Measurements from ENCODE around the gene OTOP3. TPM values are rescaled to one million over a fixed set of nuclear protein-coding genes. Genes with fewer than 3 reads are reported as not detected.

OTOP3 gene
- total RNA-seq, 6 experiments from 2014 or later = not detected

DNA sequence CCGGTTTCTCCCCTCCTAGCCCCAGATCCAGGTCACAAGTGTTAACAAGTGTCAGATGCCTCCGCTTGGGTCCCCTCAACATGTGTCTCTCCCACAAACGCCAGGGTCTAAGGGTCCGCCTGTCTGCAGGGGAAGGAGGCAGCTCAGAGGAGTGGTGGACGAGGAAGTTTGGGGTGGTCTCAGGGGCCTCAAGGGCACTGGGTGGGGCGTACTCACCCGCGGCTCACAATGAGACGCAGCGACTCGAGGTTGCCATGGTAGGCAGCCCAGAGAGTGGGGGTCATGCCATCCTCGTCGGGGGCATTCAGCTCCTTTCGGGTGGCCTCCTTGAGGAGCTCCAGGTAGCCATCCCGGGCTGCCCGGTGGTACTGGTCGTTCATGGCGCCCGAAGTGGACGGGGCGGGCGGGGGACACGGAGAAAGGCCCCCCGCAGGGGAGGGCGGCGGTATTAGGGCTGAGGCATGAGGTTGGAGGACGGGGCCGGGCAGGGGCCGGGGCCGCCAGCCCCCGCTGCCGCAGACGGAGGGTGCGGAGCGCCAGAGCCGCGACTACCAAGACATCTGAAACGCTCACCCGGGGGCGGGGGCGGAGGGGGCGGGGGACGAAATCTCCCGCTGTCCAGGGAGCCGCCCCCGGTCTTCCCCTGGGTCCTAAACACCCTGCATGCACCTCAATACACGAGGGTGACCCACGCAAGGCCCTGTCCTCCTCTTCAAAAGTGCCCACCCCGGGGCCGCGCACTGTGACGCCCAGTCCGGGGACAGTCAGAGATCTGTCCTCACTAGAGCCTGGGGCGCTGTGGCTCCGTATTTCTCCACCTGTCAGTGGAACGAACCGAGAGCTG lies 12.8 kb upstream of the OTOP3 start, which contains the start of gene USH1G:
USH1G (minus strand) TSS at position 562 of the 844 bp plus-strand sequence; CDS start at position 380, 182 bp downstream.
- Mint-ChIP-seq H3K4me1 (ENCODE audit: low read depth) (no peaks in the 10 kb centered on the region), H3K27ac (no peak within 1 kb of the TSS), H3K4me3 (no peak within 1 kb of the TSS), H3K27me3 (ENCODE audit: insufficient read depth) (peaks cover 36% of the 10 kb centered on the region), H3K36me3 (ENCODE audit: low read depth) (no peaks in the 10 kb centered on the region), H3K9me3 (no peaks in the 10 kb centered on the region)
- TF ChIP-seq, protein P1, sequence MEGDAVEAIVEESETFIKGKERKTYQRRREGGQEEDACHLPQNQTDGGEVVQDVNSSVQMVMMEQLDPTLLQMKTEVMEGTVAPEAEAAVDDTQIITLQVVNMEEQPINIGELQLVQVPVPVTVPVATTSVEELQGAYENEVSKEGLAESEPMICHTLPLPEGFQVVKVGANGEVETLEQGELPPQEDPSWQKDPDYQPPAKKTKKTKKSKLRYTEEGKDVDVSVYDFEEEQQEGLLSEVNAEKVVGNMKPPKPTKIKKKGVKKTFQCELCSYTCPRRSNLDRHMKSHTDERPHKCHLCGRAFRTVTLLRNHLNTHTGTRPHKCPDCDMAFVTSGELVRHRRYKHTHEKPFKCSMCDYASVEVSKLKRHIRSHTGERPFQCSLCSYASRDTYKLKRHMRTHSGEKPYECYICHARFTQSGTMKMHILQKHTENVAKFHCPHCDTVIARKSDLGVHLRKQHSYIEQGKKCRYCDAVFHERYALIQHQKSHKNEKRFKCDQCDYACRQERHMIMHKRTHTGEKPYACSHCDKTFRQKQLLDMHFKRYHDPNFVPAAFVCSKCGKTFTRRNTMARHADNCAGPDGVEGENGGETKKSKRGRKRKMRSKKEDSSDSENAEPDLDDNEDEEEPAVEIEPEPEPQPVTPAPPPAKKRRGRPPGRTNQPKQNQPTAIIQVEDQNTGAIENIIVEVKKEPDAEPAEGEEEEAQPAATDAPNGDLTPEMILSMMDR (IDR thresholded peaks at IDR 0.05) = no peak
- no peak for DNase-seq

DNA sequence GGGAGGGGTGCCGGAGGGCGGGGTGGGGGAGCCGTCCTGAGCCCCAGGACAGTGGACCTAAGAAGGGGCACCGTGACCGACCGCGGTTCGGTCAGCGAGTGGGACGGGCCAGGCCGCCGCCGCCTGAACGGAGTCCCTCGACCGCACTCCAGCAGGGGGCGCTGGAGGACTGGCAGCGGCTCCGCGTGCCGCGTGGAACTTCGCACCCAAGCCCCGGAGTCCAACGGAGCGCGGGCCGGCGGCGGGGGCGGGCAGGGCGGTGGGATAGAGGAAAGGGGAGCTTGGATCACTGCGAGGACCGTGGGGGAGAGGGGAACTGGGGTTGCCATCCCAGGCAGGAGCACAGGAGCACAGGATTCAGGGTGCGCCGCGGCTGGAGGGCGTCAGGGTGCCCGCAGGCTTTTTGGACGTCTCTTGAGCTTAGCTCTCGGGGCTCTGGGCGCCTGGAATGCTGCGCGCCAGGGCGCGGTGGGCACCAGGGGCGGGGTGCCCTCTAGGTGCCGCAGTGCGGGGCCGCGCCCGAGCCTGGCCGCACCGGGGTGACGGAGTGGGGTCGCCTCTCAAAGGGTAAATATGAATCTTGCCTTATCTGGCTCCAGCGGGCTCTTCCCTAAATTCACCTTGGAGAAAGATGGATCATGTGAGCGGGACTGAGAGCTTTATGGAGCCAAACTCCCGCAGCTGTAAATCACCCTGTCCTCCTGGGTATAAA lies 12.0 kb upstream of the OTOP3 start:
- H3K27me3 Mint-ChIP-seq (ENCODE audit: insufficient read depth) = peaks cover 43% of the 10 kb centered on the region
- H3K4me1 Mint-ChIP-seq (ENCODE audit: low read depth) = no peaks in the 10 kb centered on the region
- no peaks in the 10 kb centered on the region for H3K36me3 Mint-ChIP-seq (ENCODE audit: low read depth)
- no peaks in the 10 kb centered on the region for H3K9me3 Mint-ChIP-seq
- TF ChIP-seq, protein P1 (IDR thresholded peaks at IDR 0.05) = peak; percentile 86
- H3K27ac Mint-ChIP-seq = no peak overlapping the region
- no peak for DNase-seq
- H3K4me3 Mint-ChIP-seq = no peak overlapping the region

- Mint-ChIP-seq H3K4me1 (ENCODE audit: low read depth) (no peaks in the 10 kb centered on the region), H3K4me3 (no peak within 1 kb of the TSS), H3K9me3 (no peaks in the 10 kb centered on the region), H3K27ac (no peak within 1 kb of the TSS), H3K27me3 (ENCODE audit: insufficient read depth) (peaks cover 46% of the 10 kb centered on the region), H3K36me3 (ENCODE audit: low read depth) (no peaks in the 10 kb centered on the region)
- DNase-seq = no peak
- TF ChIP-seq, protein P1 (IDR thresholded peaks at IDR 0.05) = no peak
These were observed 11.3 kb upstream of the OTOP3 start, which contains the start of gene OTOP2 for GRCh38 chr17:74924250-74924948. OTOP2 (plus strand) TSS chr17:74924273; CDS start chr17:74924633, 360 bp downstream.

DNA sequence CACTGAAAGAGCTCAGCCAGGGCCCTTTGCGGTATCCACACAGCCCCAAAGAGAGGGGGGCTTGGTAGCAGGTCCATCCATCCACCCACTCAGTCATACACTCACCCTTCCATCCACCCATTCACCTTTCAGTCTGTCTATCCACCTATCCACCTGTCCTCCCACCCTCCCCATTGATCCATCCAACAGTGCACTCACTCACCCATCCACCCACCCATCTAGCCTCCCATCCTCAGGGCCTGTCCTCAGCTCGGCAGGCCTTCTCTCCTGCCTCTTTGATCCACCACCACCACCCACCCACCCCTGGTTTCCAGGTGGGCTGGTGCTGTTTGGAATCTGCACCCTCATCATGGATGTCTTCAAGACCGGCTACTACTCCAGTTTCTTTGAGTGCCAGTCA lies 10.5 kb upstream of the OTOP3 start:
- DNase-seq = no peak
- Mint-ChIP-seq H3K4me1 (ENCODE audit: low read depth) (no peaks in the 10 kb centered on the region), H3K36me3 (ENCODE audit: low read depth) (no peaks in the 10 kb centered on the region), H3K9me3 (no peaks in the 10 kb centered on the region), H3K4me3 (no peak overlapping the region), H3K27ac (no peak overlapping the region), H3K27me3 (ENCODE audit: insufficient read depth) (peaks cover 46% of the 10 kb centered on the region)
- TF ChIP-seq, protein P1 (IDR thresholded peaks at IDR 0.05) = no peak

DNA sequence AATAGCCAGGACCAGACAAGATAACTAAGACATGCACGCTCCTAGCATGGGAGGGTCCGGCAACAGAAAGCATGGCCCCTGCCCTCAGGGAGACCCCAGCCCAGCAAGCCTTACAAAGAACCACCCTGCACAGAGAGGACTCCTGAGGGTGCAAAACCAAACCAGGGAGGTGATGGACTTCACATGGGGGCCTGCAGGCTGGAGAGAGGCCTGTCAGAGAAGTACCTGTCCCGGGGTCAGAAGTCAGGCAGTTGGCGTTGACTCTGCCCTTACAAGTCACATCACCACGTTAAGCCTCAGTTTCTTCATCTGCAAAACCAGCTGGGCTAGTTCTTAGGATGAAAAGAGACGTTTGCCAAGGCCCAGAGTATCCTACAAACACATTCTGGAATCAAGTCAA lies 6.9 kb upstream of the OTOP3 start:
- H3K4me1 Mint-ChIP-seq (ENCODE audit: low read depth) = no peaks in the 10 kb centered on the region
- no peaks in the 10 kb centered on the region for H3K9me3 Mint-ChIP-seq
- H3K27me3 Mint-ChIP-seq (ENCODE audit: insufficient read depth) = peaks cover 53% of the 10 kb centered on the region

More for the DNA sequence above, 6.9 kb upstream of the OTOP3 start:
- TF ChIP-seq, protein P1 (IDR thresholded peaks at IDR 0.05) = no peak
- DNase-seq = no peak
- no peak overlapping the region for H3K27ac Mint-ChIP-seq
- no peak overlapping the region for H3K4me3 Mint-ChIP-seq
- H3K36me3 Mint-ChIP-seq (ENCODE audit: low read depth) = no peaks in the 10 kb centered on the region

Data from HFFc6 (cell line).